ENCODE measurements around the gene FSD1.
A peak's percentile ranks its signal among the peaks of the same experiment; 100 is the strongest.

The FSD1 gene

DNA sequence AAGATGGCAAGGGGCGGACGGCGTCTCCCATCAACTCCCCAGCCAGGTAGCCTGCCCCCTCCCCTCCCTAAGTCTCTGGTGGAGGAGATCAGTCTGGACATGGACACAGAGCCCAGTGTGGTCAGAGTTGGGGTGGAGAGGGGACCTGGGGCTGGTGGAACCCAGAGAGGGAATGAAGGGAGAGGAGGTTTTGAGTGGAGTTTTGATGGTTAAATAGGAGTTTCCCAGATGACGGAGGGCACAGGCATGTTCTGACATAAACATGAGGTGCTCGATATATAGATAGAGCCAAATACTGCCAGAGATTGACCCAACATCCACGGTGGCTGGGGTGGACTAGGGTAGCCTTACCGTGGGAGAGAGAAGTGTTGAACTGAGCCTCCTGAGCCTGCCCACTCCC lies 14.1 kb downstream of the FSD1 start:
- no peak for DNase-seq
- H3K27ac ChIP-seq (ENCODE audit: insufficient read depth, low read length, poor library complexity, severe bottlenecking) = no peak overlapping the region
- no peaks in the 10 kb centered on the region for H3K9me3 ChIP-seq (ENCODE audit: control insufficient read depth, low read length)
- no peaks in the 10 kb centered on the region for H3K36me3 ChIP-seq (ENCODE audit: control insufficient read depth, insufficient read depth, low read length)
- no peaks in the 10 kb centered on the region for H3K27me3 ChIP-seq (replicated peaks; ENCODE audit: control insufficient read depth, insufficient read depth, low read length, poor library complexity, severe bottlenecking)
- H3K4me3 ChIP-seq (ENCODE audit: insufficient read depth, low read depth, low read length, poor library complexity, severe bottlenecking) = no peak overlapping the region
- H3K4me1 ChIP-seq (ENCODE audit: control insufficient read depth, insufficient read depth, low read length, poor library complexity, severe bottlenecking) = no peaks in the 10 kb centered on the region

GRCh38 chr19:4319067-4319718 lies 14.8 kb downstream of the FSD1 start:
- Histone ChIP-seq H3K4me1 (ENCODE audit: control insufficient read depth, insufficient read depth, low read length, poor library complexity, severe bottlenecking) (no peaks in the 10 kb centered on the region), H3K27me3 (replicated peaks; ENCODE audit: control insufficient read depth, insufficient read depth, low read length, poor library complexity, severe bottlenecking) (no peaks in the 10 kb centered on the region), H3K9me3 (ENCODE audit: control insufficient read depth, low read length) (no peaks in the 10 kb centered on the region), H3K4me3 (ENCODE audit: insufficient read depth, low read depth, low read length, poor library complexity, severe bottlenecking) (no peak overlapping the region), H3K27ac (ENCODE audit: insufficient read depth, low read length, poor library complexity, severe bottlenecking) (no peak overlapping the region), H3K36me3 (ENCODE audit: control insufficient read depth, insufficient read depth, low read length) (no peaks in the 10 kb centered on the region)
- no peak for DNase-seq

DNA sequence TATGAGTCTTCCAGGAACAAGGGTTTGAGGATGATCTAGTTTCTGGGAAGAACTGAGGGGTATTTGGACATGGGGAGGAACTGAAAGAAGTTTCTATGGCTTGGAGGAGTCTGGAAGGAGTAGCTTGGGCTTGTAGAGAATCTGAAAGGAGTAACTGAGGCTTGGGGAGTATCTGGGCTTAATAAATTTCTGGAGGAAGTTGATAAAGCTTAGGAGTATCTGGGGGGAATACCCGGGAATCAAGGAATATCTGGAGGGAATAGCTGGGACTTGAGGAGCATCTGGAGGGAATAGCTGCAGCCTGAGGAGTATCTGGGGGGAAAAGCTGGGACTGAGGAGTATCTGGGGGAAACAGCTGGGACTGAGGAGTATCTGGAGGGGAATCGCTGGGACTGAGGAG lies 16.0 kb downstream of the FSD1 start:
- no peaks in the 10 kb centered on the region for H3K36me3 ChIP-seq (ENCODE audit: control insufficient read depth, insufficient read depth, low read length)

DNA sequence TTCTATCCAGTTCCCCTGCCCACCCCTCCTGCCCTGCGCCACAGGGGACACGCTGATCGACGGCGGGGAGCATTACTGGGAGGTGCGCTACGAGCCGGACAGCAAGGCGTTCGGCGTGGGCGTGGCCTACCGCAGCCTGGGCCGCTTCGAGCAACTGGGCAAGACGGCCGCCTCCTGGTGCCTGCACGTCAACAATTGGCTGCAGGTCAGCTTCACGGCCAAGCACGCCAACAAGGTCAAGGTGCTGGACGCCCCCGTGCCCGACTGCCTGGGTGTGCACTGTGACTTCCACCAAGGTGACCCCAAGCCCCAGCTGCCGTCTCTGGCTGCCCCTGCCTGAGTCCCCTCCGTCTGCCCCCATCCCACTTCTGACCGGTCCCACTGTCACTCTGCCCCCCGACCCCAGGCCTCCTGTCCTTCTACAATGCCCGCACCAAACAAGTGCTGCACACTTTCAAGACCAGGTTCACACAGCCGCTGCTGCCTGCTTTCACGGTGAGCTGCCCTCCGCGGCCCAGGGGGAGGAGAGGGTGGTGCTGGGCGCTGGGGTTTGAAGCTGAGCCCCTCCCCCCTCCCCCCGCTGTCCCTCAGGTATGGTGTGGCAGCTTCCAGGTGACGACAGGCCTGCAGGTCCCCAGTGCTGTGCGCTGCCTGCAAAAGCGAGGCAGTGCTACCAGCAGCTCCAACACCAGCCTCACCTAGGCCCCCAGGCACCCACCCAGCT lies 18.7 kb downstream of the FSD1 start:
- no peaks in the 10 kb centered on the region for H3K36me3 ChIP-seq (ENCODE audit: control insufficient read depth, insufficient read depth, low read length)
- no peak overlapping the region for H3K4me3 ChIP-seq (ENCODE audit: insufficient read depth, low read depth, low read length, poor library complexity, severe bottlenecking)
- H3K9me3 ChIP-seq (ENCODE audit: control insufficient read depth, low read length) = no peaks in the 10 kb centered on the region
- DNase-seq = no peak
- peaks cover 13% of the 10 kb centered on the region for H3K4me1 ChIP-seq (ENCODE audit: control insufficient read depth, insufficient read depth, low read length, poor library complexity, severe bottlenecking)
- no peaks in the 10 kb centered on the region for H3K27me3 ChIP-seq (replicated peaks; ENCODE audit: control insufficient read depth, insufficient read depth, low read length, poor library complexity, severe bottlenecking)
- H3K27ac ChIP-seq (ENCODE audit: insufficient read depth, low read length, poor library complexity, severe bottlenecking) = no peak overlapping the region

More for the DNA sequence above, 16.0 kb downstream of the FSD1 start:
- H3K27me3 ChIP-seq (replicated peaks; ENCODE audit: control insufficient read depth, insufficient read depth, low read length, poor library complexity, severe bottlenecking) = no peaks in the 10 kb centered on the region
- no peak overlapping the region for H3K27ac ChIP-seq (ENCODE audit: insufficient read depth, low read length, poor library complexity, severe bottlenecking)
- H3K4me1 ChIP-seq (ENCODE audit: control insufficient read depth, insufficient read depth, low read length, poor library complexity, severe bottlenecking) = no peaks in the 10 kb centered on the region
- no peak overlapping the region for H3K4me3 ChIP-seq (ENCODE audit: insufficient read depth, low read depth, low read length, poor library complexity, severe bottlenecking)
- no peaks in the 10 kb centered on the region for H3K9me3 ChIP-seq (ENCODE audit: control insufficient read depth, low read length)
- no peak for DNase-seq

DNA sequence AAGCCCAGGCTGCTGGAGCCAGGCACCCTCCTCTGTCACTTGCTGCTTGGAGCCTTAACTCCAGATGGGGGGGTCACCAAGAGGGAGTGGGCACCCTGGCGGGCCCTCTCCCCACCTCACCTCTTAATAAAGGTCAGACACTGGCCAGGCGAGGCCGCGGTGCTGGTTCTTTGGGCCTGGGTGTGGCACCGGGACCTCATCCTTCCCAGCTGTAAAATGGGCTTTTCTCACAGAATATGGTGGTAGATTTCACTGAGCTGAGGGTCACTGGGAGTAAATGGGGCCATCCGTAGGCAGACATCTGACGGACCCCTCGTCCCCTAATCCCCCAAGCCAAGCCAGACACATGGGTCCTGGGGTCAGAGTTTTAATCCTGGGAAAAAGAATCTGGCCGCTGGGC lies 19.3 kb downstream of the FSD1 start:
- no peak overlapping the region for H3K27ac ChIP-seq (ENCODE audit: insufficient read depth, low read length, poor library complexity, severe bottlenecking)
- H3K4me3 ChIP-seq (ENCODE audit: insufficient read depth, low read depth, low read length, poor library complexity, severe bottlenecking) = no peak overlapping the region
- no peaks in the 10 kb centered on the region for H3K36me3 ChIP-seq (ENCODE audit: control insufficient read depth, insufficient read depth, low read length)
- no peaks in the 10 kb centered on the region for H3K9me3 ChIP-seq (ENCODE audit: control insufficient read depth, low read length)
- H3K4me1 ChIP-seq (ENCODE audit: control insufficient read depth, insufficient read depth, low read length, poor library complexity, severe bottlenecking) = peaks cover 16% of the 10 kb centered on the region
- no peak for DNase-seq
- no peaks in the 10 kb centered on the region for H3K27me3 ChIP-seq (replicated peaks; ENCODE audit: control insufficient read depth, insufficient read depth, low read length, poor library complexity, severe bottlenecking)

GRCh38 chr19:4324228-4324627 lies 19.8 kb downstream of the FSD1 start:
- no peak overlapping the region for H3K27ac ChIP-seq (ENCODE audit: insufficient read depth, low read length, poor library complexity, severe bottlenecking)
- DNase-seq = no peak
- no peaks in the 10 kb centered on the region for H3K36me3 ChIP-seq (ENCODE audit: control insufficient read depth, insufficient read depth, low read length)
- H3K9me3 ChIP-seq (ENCODE audit: control insufficient read depth, low read length) = no peaks in the 10 kb centered on the region
- no peak overlapping the region for H3K4me3 ChIP-seq (ENCODE audit: insufficient read depth, low read depth, low read length, poor library complexity, severe bottlenecking)
- H3K27me3 ChIP-seq (replicated peaks; ENCODE audit: control insufficient read depth, insufficient read depth, low read length, poor library complexity, severe bottlenecking) = no peaks in the 10 kb centered on the region
- H3K4me1 ChIP-seq (ENCODE audit: control insufficient read depth, insufficient read depth, low read length, poor library complexity, severe bottlenecking) = peaks cover 19% of the 10 kb centered on the region

DNA sequence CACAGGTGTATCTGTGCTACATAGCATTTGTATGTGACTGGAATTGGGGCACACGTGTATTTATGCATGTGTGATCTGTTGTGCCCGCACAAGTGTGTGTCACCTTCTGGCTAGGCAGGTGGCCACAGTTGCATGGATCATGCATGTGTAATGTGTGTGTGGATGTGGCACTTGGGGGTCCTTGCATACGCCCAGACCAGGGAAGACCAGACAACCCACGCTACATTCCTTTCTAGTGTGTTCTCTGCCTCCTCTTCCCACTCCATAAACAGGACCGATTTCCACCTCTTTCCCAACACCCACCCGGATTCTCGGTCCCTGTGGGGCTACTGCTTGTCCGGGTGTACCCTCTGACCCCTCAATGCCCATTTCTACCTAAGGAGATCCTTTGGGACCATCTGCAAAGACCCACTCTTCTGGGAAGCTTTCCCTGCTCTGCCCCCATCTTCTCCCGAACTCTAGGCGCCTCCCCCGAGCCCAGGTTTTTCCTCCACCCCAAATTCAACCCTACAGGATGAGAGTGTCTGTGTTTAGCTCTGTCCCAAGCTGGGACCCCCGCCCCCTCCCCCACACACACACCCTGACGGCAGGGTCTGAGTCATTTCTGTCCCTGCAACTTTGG lies 21.9 kb downstream of the FSD1 start:
- no peaks in the 10 kb centered on the region for H3K36me3 ChIP-seq (ENCODE audit: control insufficient read depth, insufficient read depth, low read length)
- H3K9me3 ChIP-seq (ENCODE audit: control insufficient read depth, low read length) = no peaks in the 10 kb centered on the region
- peaks cover 19% of the 10 kb centered on the region for H3K4me1 ChIP-seq (ENCODE audit: control insufficient read depth, insufficient read depth, low read length, poor library complexity, severe bottlenecking)
- no peak overlapping the region for H3K27ac ChIP-seq (ENCODE audit: insufficient read depth, low read length, poor library complexity, severe bottlenecking)
- no peak for DNase-seq
- no peak overlapping the region for H3K4me3 ChIP-seq (ENCODE audit: insufficient read depth, low read depth, low read length, poor library complexity, severe bottlenecking)
- H3K27me3 ChIP-seq (replicated peaks; ENCODE audit: control insufficient read depth, insufficient read depth, low read length, poor library complexity, severe bottlenecking) = no peaks in the 10 kb centered on the region

DNA sequence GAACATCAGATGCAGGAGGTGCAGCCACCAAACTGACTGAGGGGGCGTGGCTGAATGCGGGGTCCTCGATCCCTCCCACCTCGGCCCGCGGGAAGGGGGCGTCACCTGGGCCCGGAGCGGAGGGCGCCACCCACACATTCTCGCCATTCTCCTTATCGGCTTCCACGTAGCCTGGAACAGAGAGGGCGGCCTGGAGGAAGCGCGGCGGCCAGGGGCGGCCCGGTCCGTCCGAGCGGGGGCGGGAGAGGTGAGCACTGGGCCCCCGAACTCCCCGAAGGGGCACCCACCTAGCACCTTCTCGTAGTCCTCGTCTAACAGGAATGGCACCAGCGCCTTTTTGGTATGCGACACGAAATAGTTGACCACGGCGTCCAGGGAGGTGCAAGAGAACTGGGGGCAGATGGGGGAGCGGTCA lies 22.4 kb downstream of the FSD1 start:
- no peak for DNase-seq
- no peak overlapping the region for H3K27ac ChIP-seq (ENCODE audit: insufficient read depth, low read length, poor library complexity, severe bottlenecking)
- peak overlapping the region; percentile 45 for H3K4me3 ChIP-seq (ENCODE audit: insufficient read depth, low read depth, low read length, poor library complexity, severe bottlenecking)
- peaks cover 19% of the 10 kb centered on the region for H3K4me1 ChIP-seq (ENCODE audit: control insufficient read depth, insufficient read depth, low read length, poor library complexity, severe bottlenecking)
- no peaks in the 10 kb centered on the region for H3K27me3 ChIP-seq (replicated peaks; ENCODE audit: control insufficient read depth, insufficient read depth, low read length, poor library complexity, severe bottlenecking)
- H3K36me3 ChIP-seq (ENCODE audit: control insufficient read depth, insufficient read depth, low read length) = no peaks in the 10 kb centered on the region
- H3K9me3 ChIP-seq (ENCODE audit: control insufficient read depth, low read length) = no peaks in the 10 kb centered on the region

DNA sequence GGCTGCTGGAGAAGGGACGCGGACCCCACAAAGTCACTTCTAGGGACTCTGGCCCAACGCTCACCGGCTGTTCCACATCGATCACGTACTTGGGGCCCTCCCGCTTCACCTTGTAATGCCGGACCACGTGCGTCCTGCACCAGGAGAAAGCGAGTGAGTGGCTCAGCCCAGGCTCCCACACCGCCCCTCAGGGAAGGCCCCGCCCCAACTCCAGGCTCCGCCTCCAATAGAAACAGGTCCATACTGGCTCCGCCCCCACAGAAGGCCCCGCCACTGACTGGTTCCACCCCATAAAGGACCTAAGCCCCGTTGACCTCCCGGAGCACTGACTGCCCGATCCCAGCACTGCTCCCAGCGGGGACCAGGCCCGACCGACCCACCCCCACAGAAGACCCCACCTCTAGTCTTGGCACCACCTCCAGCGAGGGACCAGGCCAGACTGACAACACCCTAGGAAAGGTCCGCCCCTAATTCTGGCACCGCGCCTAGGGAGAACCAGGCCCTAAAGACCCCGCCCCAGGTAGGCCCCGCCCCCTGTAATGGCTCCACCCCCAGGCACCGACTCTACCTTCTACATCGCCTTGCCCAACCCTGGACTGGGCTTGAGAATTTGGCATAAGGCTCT lies 23.0 kb downstream of the FSD1 start:
- H3K4me1 ChIP-seq (ENCODE audit: control insufficient read depth, insufficient read depth, low read length, poor library complexity, severe bottlenecking) = peaks cover 19% of the 10 kb centered on the region
- H3K4me3 ChIP-seq (ENCODE audit: insufficient read depth, low read depth, low read length, poor library complexity, severe bottlenecking) = peak overlapping the region; percentile 45
- H3K27me3 ChIP-seq (replicated peaks; ENCODE audit: control insufficient read depth, insufficient read depth, low read length, poor library complexity, severe bottlenecking) = no peaks in the 10 kb centered on the region
- no peaks in the 10 kb centered on the region for H3K9me3 ChIP-seq (ENCODE audit: control insufficient read depth, low read length)
- H3K27ac ChIP-seq (ENCODE audit: insufficient read depth, low read length, poor library complexity, severe bottlenecking) = no peak overlapping the region
- DNase-seq = peak; percentile 49 to 67 (median 51)
- no peaks in the 10 kb centered on the region for H3K36me3 ChIP-seq (ENCODE audit: control insufficient read depth, insufficient read depth, low read length)

DNA sequence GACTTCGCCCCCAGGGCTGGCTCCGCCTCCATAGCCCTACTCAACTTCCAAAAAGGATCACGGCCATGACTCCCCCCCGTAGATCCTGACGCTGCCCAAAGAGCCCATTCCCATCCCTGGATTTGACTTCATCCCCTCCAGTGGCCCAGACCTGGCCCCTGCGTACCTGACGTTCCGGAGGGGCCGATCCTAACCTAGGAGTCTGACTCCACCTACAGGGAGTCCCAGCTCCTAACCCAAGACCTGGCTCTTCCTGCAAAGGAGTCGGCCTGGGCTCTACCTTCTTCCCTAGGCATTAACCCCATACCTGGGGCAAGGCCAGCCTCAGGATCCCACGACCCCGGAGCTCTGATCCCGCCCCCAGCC lies 23.5 kb downstream of the FSD1 start:
- Histone ChIP-seq H3K9me3 (ENCODE audit: control insufficient read depth, low read length) (no peaks in the 10 kb centered on the region), H3K36me3 (ENCODE audit: control insufficient read depth, insufficient read depth, low read length) (no peaks in the 10 kb centered on the region), H3K27ac (ENCODE audit: insufficient read depth, low read length, poor library complexity, severe bottlenecking) (no peak overlapping the region), H3K4me1 (ENCODE audit: control insufficient read depth, insufficient read depth, low read length, poor library complexity, severe bottlenecking) (peaks cover 19% of the 10 kb centered on the region), H3K4me3 (ENCODE audit: insufficient read depth, low read depth, low read length, poor library complexity, severe bottlenecking) (peak overlapping the region; percentile 45), H3K27me3 (replicated peaks; ENCODE audit: control insufficient read depth, insufficient read depth, low read length, poor library complexity, severe bottlenecking) (no peaks in the 10 kb centered on the region)
- no peak for DNase-seq

Data from effector memory CD4-positive, alpha-beta T cell (primary cell).